Measurements from ENCODE around the gene TBX21. TPM values are rescaled to one million over a fixed set of nuclear protein-coding genes. Genes with fewer than 3 reads are reported as not detected.

The TBX21 gene
- total and polyA plus RNA-seq, 9 of the 15 experiments (the other 6 are each of a cell fraction or from before 2014, with no cell fraction given) = 0.07 TPM; not detected in 8

DNA sequence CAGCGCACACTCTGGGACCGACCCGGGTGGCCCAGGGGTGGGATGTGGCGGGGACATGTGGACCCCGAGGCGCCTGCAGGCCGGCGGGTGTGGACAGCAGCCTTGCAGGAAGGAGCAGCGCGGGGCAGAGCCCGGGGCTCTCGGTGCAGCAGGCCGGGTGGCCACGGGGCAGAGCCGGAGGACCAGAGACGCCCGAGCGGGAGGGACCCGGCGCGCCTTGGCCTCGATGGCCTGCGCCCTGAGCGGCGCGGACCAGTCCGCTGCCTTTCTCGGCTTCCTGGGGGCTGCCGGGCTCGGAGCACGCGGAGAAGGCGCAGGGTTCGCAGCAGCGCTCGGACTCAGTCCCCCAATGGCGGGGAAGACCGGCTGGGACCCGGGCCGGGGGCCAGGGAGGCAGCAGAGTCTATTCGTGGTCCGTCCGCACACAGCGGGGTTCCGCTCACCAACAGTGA, 45.2 kb downstream of the TBX21 start:
- no peak overlapping the region; a peak in 1 of 4 replicates for H3K9ac ChIP-seq (ENCODE audit: insufficient read depth in 1 of 2, low read depth in 2 of 2, low read length in 2 of 2)
- no peaks in the 10 kb centered on the region for H3K79me2 ChIP-seq (ENCODE audit: control insufficient read depth, insufficient read depth, low read length)
- H3K9me1 ChIP-seq (ENCODE audit: control insufficient read depth, insufficient read depth, low read length) = no peaks in the 10 kb centered on the region
- POLR2A ChIA-PET = no interaction called here
- FAIRE-seq (no peak), DNase-seq (ENCODE audit: extremely low read depth in 1 of 4, low spot score in 3 of 4) (no peak), ATAC-seq (no peak)
- no peak overlapping the region for H3K4me3 ChIP-seq
- intact Hi-C loops (cut with micrococcal nuclease) (loop anchor here (5.0 kb wide), 2 partner anchors 54 to 114 kb away; partner anchors contain the start of genes LRRC46 and MRPL10), in situ Hi-C loops (cut with MboI) (no loop called here)
- no peaks in the 10 kb centered on the region for H3K9me3 ChIP-seq (replicated peaks; ENCODE audit: control insufficient read depth, insufficient read depth, low read depth, low read length)
- no peaks in the 10 kb centered on the region for H4K20me1 ChIP-seq (replicated peaks; ENCODE audit: control insufficient read depth, insufficient read depth, low read length)
- WGBS (ENCODE audit: insufficient coverage, low coverage, missing lambda C conversion rate) = 24% methylated on average over 38 of the region's 45 CpGs
- peaks cover 34 to 63% of the 10 kb centered on the region in 2 experiments for H3K27me3 ChIP-seq (ENCODE audit: control insufficient read depth in 2 of 2, insufficient read depth in 2 of 2, low read length in 2 of 2)
- no TSS peak for BruUV-seq (replicated peaks)
- CTCF ChIA-PET (ENCODE audit: low intra/inter-chr PET ratio) = no interaction called here
- TF ChIP-seq, protein P1, sequence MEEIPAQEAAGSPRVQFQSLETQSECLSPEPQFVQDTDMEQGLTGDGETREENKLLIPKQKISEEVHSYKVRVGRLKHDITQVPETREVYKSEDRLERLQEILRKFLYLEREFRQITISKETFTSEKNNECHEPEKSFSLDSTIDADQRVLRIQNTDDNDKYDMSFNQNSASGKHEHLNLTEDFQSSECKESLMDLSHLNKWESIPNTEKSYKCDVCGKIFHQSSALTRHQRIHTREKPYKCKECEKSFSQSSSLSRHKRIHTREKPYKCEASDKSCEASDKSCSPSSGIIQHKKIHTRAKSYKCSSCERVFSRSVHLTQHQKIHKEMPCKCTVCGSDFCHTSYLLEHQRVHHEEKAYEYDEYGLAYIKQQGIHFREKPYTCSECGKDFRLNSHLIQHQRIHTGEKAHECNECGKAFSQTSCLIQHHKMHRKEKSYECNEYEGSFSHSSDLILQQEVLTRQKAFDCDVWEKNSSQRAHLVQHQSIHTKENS (CRISPR knock-in tag; IDR thresholded peaks at IDR 0.05) = no peak
- TF ChIP-seq KLF16 (IDR thresholded peaks at IDR 0.05) (no peak), NFRKB (IDR thresholded peaks at IDR 0.05; ENCODE audit: low read depth) (no peak), MTA2 (IDR thresholded peaks at IDR 0.05; ENCODE audit: low read depth) (no peak), ZNF175 (CRISPR knock-in tag; IDR thresholded peaks at IDR 0.05; ENCODE audit: low read depth) (no peak), BRD9 (IDR thresholded peaks at IDR 0.05; ENCODE audit: low read depth, partially characterized antibody) (no peak), ZNF830 (CRISPR knock-in tag; IDR thresholded peaks at IDR 0.05) (no peak)
- TF ChIP-seq, protein P2, sequence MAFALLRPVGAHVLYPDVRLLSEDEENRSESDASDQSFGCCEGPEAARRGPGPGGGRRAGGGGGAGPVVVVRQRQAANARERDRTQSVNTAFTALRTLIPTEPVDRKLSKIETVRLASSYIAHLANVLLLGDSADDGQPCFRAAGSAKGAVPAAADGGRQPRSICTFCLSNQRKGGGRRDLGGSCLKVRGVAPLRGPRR (CRISPR knock-in tag; IDR thresholded peaks at IDR 0.05) = no peak
- TF ChIP-seq, protein P3, sequence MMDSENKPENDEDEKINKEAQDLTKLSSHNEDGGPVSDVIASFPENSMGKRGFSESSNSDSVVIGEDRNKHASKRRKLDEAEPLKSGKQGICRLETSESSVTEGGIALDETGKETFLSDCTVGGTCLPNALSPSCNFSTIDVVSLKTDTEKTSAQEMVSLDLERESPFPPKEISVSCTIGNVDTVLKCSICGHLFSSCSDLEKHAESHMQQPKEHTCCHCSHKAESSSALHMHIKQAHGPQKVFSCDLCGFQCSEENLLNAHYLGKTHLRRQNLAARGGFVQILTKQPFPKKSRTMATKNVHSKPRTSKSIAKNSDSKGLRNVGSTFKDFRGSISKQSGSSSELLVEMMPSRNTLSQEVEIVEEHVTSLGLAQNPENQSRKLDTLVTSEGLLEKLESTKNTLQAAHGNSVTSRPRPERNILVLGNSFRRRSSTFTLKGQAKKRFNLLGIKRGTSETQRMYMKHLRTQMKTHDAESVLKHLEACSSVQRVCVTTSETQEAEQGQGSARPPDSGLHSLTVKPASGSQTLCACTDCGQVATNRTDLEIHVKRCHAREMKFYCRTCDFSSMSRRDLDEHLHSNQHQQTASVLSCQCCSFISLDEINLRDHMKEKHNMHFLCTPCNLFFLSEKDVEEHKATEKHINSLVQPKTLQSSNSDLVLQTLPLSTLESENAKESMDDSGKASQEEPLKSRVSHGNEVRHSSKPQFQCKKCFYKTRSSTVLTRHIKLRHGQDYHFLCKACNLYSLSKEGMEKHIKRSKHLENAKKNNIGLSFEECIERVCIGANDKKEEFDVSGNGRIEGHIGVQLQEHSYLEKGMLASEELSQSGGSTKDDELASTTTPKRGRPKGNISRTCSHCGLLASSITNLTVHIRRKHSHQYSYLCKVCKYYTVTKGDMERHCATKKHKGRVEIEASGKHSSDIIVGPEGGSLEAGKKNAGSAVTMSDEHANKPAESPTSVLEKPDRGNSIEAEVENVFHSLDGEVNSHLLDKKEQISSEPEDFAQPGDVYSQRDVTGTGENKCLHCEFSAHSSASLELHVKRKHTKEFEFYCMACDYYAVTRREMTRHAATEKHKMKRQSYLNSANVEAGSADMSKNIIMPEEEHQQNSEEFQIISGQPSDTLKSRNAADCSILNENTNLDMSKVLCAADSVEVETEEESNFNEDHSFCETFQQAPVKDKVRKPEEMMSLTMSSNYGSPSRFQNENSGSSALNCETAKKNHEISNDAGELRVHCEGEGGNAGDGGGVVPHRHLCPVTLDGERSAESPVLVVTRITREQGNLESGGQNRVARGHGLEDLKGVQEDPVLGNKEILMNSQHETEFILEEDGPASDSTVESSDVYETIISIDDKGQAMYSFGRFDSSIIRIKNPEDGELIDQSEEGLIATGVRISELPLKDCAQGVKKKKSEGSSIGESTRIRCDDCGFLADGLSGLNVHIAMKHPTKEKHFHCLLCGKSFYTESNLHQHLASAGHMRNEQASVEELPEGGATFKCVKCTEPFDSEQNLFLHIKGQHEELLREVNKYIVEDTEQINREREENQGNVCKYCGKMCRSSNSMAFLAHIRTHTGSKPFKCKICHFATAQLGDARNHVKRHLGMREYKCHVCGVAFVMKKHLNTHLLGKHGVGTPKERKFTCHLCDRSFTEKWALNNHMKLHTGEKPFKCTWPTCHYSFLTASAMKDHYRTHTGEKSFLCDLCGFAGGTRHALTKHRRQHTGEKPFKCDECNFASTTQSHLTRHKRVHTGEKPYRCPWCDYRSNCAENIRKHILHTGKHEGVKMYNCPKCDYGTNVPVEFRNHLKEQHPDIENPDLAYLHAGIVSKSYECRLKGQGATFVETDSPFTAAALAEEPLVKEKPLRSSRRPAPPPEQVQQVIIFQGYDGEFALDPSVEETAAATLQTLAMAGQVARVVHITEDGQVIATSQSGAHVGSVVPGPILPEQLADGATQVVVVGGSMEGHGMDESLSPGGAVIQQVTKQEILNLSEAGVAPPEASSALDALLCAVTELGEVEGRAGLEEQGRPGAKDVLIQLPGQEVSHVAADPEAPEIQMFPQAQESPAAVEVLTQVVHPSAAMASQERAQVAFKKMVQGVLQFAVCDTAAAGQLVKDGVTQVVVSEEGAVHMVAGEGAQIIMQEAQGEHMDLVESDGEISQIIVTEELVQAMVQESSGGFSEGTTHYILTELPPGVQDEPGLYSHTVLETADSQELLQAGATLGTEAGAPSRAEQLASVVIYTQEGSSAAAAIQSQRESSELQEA (IDR thresholded peaks at IDR 0.05; ENCODE audit: low read depth) = no peak
- H3K4me1 ChIP-seq (replicated peaks in 1 of 2; ENCODE audit: control insufficient read depth in 2 of 2, insufficient read depth in 2 of 2, low read length in 2 of 2) = peaks cover 0 to 6% of the 10 kb centered on the region in 2 experiments; a peak in 2 of 5 replicates
- no peaks in the 10 kb centered on the region for H3K36me3 ChIP-seq (ENCODE audit: control insufficient read depth, insufficient read depth, low read length)
- H3K4me2 ChIP-seq (ENCODE audit: insufficient read depth, low read length) = no peak overlapping the region
- H2AFZ ChIP-seq (ENCODE audit: low read depth, low read length) = no peak overlapping the region
- H3K27ac ChIP-seq (ENCODE audit: extremely low read depth, low read depth, low read length) = no peak overlapping the region

Data from K562 (cell line).